Neutrophil (primary cell): ENCODE results near the gene EDEM2.
"Not testable (repeated sequence)": the region's sequence is repeated elsewhere in the genome, so short reads cannot be mapped to it uniquely, and the experiment has no call there.

Experiments
- H3K27ac ChIP-seq: fragments of 200-600 bp; sonication (generic); 2 replicates; pipeline ENCODE4 v1.5.1; 2016; ENCODE audit warnings: mild to moderate bottlenecking, moderate library complexity
- H3K27me3 ChIP-seq: fragments of 200-600 bp; sonication (generic); 2 replicates; pipeline ENCODE4 v1.6.0; 2016; ENCODE audit warnings: mild to moderate bottlenecking
- H3K36me3 ChIP-seq: fragments of 200-600 bp; sonication (generic); 2 replicates; pipeline ENCODE4 v1.5.1; 2017
- H3K4me1 ChIP-seq, 2 experiments: fragments of 200-600 bp in 1 of 2; sonication (generic) in 1 of 2; 1 replicate in 1 of 2; 2 replicates in 1 of 2; pipeline versions ENCODE4 v1.5.1 to v1.6.1; 2013 to 2016; ENCODE audit warnings: low read depth in 1 of 2, low read length in 1 of 2, mild to moderate bottlenecking in 1 of 2, moderate library complexity in 1 of 2; ENCODE audit not compliant: control insufficient read depth in 1 of 2, insufficient read depth in 1 of 2
- H3K4me3 ChIP-seq, 2 experiments: fragments of 200-600 bp in 1 of 2; sonication (generic) in 1 of 2; 1 replicate in 1 of 2; 2 replicates in 1 of 2; pipeline ENCODE4 v1.5.1; 2013 to 2016; ENCODE audit warnings: low read depth in 1 of 2, low read length in 1 of 2, mild to moderate bottlenecking in 1 of 2, moderate library complexity in 1 of 2
- H3K9me3 ChIP-seq: fragments of 200-600 bp; sonication (generic); 2 replicates; pipeline ENCODE4 v1.5.1; 2016
- TF ChIP-seq, protein P1 (sequence below): fragments of 200-600 bp; sonication (generic); IDR thresholded peaks from 2 replicates; pipeline ENCODE4 v1.5.1; 2016; ENCODE audit warnings: antibody characterized with exemption

The EDEM2 gene

GRCh38 chr20:35171753-35172433 lies 24.8 kb upstream of the EDEM2 start, which contains the start of gene PROCR:
PROCR (plus strand) TSS chr20:35172072; CDS start chr20:35172155, 83 bp downstream.
- TF ChIP-seq, protein P1, sequence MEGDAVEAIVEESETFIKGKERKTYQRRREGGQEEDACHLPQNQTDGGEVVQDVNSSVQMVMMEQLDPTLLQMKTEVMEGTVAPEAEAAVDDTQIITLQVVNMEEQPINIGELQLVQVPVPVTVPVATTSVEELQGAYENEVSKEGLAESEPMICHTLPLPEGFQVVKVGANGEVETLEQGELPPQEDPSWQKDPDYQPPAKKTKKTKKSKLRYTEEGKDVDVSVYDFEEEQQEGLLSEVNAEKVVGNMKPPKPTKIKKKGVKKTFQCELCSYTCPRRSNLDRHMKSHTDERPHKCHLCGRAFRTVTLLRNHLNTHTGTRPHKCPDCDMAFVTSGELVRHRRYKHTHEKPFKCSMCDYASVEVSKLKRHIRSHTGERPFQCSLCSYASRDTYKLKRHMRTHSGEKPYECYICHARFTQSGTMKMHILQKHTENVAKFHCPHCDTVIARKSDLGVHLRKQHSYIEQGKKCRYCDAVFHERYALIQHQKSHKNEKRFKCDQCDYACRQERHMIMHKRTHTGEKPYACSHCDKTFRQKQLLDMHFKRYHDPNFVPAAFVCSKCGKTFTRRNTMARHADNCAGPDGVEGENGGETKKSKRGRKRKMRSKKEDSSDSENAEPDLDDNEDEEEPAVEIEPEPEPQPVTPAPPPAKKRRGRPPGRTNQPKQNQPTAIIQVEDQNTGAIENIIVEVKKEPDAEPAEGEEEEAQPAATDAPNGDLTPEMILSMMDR: no peak
- Histone ChIP-seq H3K27ac (peak within 1 kb of the TSS; percentile 52), H3K4me1 (peaks cover 10 to 11% of the 10 kb centered on the region in 2 experiments), H3K9me3 (no peaks in the 10 kb centered on the region), H3K4me3 (peak within 1 kb of the TSS; percentile 15 to 32), H3K27me3 (peaks cover 6% of the 10 kb centered on the region), H3K36me3 (no peaks in the 10 kb centered on the region)

DNA sequence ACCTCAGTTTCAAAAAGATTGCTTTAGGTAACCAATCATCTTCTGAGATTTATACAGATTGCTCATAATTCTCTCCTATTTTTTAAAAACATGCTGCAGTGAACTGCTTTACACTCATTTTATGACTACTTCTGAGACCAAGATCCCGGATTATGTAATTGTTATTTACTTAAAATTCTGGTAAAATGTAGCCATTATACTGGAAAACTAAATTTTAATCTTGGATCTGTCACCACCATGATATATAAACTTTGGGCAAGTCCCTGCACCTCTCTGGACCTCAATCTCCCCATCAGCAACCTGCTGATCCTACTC lies 24.3 kb upstream of the EDEM2 start:
- TF ChIP-seq, protein P1: no peak
- H3K4me3 ChIP-seq: peak overlapping the region; percentile 15 to 32
- no peaks in the 10 kb centered on the region for H3K9me3 ChIP-seq
- H3K27ac ChIP-seq: peak overlapping the region; percentile 52
- peaks cover 10 to 11% of the 10 kb centered on the region in 2 experiments for H3K4me1 ChIP-seq
- H3K36me3 ChIP-seq: no peaks in the 10 kb centered on the region
- H3K27me3 ChIP-seq: peaks cover 6% of the 10 kb centered on the region

- not testable (repeated sequence) for H3K36me3 ChIP-seq, H3K27ac ChIP-seq, H3K27me3 ChIP-seq, H3K9me3 ChIP-seq, H3K4me3 ChIP-seq
- peaks cover 10 to 11% of the 10 kb centered on the region in 2 experiments for H3K4me1 ChIP-seq
These were observed 21.7 kb upstream of the EDEM2 start for GRCh38 chr20:35168701-35169409.

GRCh38 chr20:35167787-35168186 lies 20.7 kb upstream of the EDEM2 start:
- H3K4me3 ChIP-seq: no peak overlapping the region
- TF ChIP-seq, protein P1: no peak
- no peaks in the 10 kb centered on the region for H3K9me3 ChIP-seq

GRCh38 chr20:35166242-35166830 lies 19.2 kb upstream of the EDEM2 start:
- Histone ChIP-seq H3K4me1 (peaks cover 0 to 2% of the 10 kb centered on the region in 2 experiments), H3K9me3 (no peaks in the 10 kb centered on the region), H3K36me3 (no peaks in the 10 kb centered on the region), H3K4me3 (no peak overlapping the region), H3K27me3 (no peaks in the 10 kb centered on the region), H3K27ac (no peak overlapping the region)
- TF ChIP-seq, protein P1: no peak

More at GRCh38 chr20:35167787-35168186, 20.7 kb upstream of the EDEM2 start:
- Histone ChIP-seq H3K4me1 (peaks cover 10 to 11% of the 10 kb centered on the region in 2 experiments), H3K27me3 (peaks cover 3% of the 10 kb centered on the region), H3K27ac (no peak overlapping the region), H3K36me3 (no peaks in the 10 kb centered on the region)
